Neuronal stem cell (in vitro differentiated cells): ENCODE measurements around the gene ALS2.

Source experiments
- DNase-seq: peaks from one replicate; pipeline ENCODE4 v3.0.0-alpha.2; 2013; ENCODE audit warnings: low spot score
- H2AFZ ChIP-seq: one replicate; pipeline ENCODE4 v1.6.1; 2013; ENCODE audit warnings: mild to moderate bottlenecking, low read length, inconsistent platforms
- H2AK5ac ChIP-seq: 2 replicates; pipeline ENCODE4 v1.6.1; 2013; ENCODE audit warnings: low read depth, mild to moderate bottlenecking, inconsistent platforms, low read length, moderate library complexity, mixed read lengths
- H2BK120ac ChIP-seq: 2 replicates; pipeline ENCODE4 v1.6.1; 2013; ENCODE audit warnings: low read depth, mild to moderate bottlenecking, inconsistent platforms, low read length, moderate library complexity, mixed read lengths
- H2BK12ac ChIP-seq: one replicate; pipeline ENCODE4 v1.6.1; 2013; ENCODE audit warnings: low read length, inconsistent platforms
- H2BK15ac ChIP-seq: 2 replicates; pipeline ENCODE4 v1.6.1; 2013; ENCODE audit warnings: mild to moderate bottlenecking, low read length, inconsistent platforms, mixed read lengths
- H2BK5ac ChIP-seq: one replicate; pipeline ENCODE4 v1.6.1; 2013; ENCODE audit warnings: inconsistent platforms, mild to moderate bottlenecking, low read length, moderate library complexity
- H3K14ac ChIP-seq: one replicate; pipeline ENCODE4 v1.6.1; 2013; ENCODE audit warnings: low read length, inconsistent platforms
- H3K18ac ChIP-seq: 2 replicates; pipeline ENCODE4 v1.6.1; 2013; ENCODE audit warnings: low read length, inconsistent platforms
- H3K23ac ChIP-seq: 2 replicates; pipeline ENCODE4 v1.6.1; 2013; ENCODE audit warnings: low read depth, mild to moderate bottlenecking, mixed read lengths, low read length, inconsistent platforms; ENCODE audit not compliant: poor library complexity
- H3K27ac ChIP-seq: replicated peaks from 3 replicates; pipeline ENCODE4 v1.5.1; 2013; ENCODE audit warnings: low read length, inconsistent platforms
- H3K27me3 ChIP-seq, 3 experiments: 2 replicates each; pipeline ENCODE4 v1.6.1; 2013; ENCODE audit warnings: low read length in 3 of 3, mild to moderate bottlenecking in 2 of 3, inconsistent platforms in 1 of 3, low read depth in 1 of 3, mixed read lengths in 1 of 3, moderate library complexity in 1 of 3; ENCODE audit not compliant: control insufficient read depth in 3 of 3, insufficient read depth in 3 of 3
- H3K36me3 ChIP-seq, 2 donors: replicated peaks in 1 of 2; 2 replicates each; pipeline ENCODE4 v1.6.1; 2013; ENCODE audit warnings: low read length in 2 of 2; ENCODE audit not compliant: control insufficient read depth in 2 of 2, insufficient read depth in 2 of 2
- H3K4ac ChIP-seq: 2 replicates; pipeline ENCODE4 v1.6.1; 2013; ENCODE audit warnings: inconsistent platforms, mild to moderate bottlenecking, low read length, moderate library complexity
- H3K4me1 ChIP-seq, 2 donors: 1 replicate in 1 of 2; 2 replicates in 1 of 2; pipeline ENCODE4 v1.6.1; 2013; ENCODE audit warnings: low read length in 2 of 2, low read depth in 1 of 2; ENCODE audit not compliant: control insufficient read depth in 2 of 2, insufficient read depth in 1 of 2
- H3K4me2 ChIP-seq: one replicate; pipeline ENCODE4 v1.6.1; 2013; ENCODE audit warnings: mild to moderate bottlenecking, low read length, inconsistent platforms; ENCODE audit not compliant: insufficient read depth, poor library complexity, severe bottlenecking
- H3K4me3 ChIP-seq, 2 donors: 2 replicates each; pipeline ENCODE4 v1.5.1; 2013; ENCODE audit warnings: low read length in 2 of 2, mild to moderate bottlenecking in 2 of 2, inconsistent platforms in 1 of 2, moderate library complexity in 1 of 2
- H3K79me1 ChIP-seq: one replicate; pipeline ENCODE4 v1.6.1; 2013; ENCODE audit warnings: low read depth, mild to moderate bottlenecking, inconsistent platforms, low read length, moderate library complexity
- H3K9ac ChIP-seq: one replicate; pipeline ENCODE4 v1.6.1; 2013; ENCODE audit warnings: mild to moderate bottlenecking, low read depth, low read length, inconsistent platforms; ENCODE audit not compliant: poor library complexity
- H3K9me3 ChIP-seq, 2 donors: replicated peaks in 1 of 2; 2 replicates each; pipeline versions ENCODE3 to v1.6.1; 2013; ENCODE audit warnings: low read length in 2 of 2, mild to moderate bottlenecking in 2 of 2, inconsistent platforms in 1 of 2, low read depth in 1 of 2, mixed read lengths in 1 of 2, moderate library complexity in 1 of 2; ENCODE audit not compliant: control insufficient read depth in 2 of 2, insufficient read depth in 1 of 2
- H4K8ac ChIP-seq: one replicate; pipeline ENCODE4 v1.6.1; 2013; ENCODE audit warnings: low read depth, mild to moderate bottlenecking, inconsistent platforms, low read length, moderate library complexity
- H4K91ac ChIP-seq: one replicate; pipeline ENCODE4 v1.6.1; 2013; ENCODE audit warnings: low read length, low read depth, mild to moderate bottlenecking, inconsistent platforms; ENCODE audit not compliant: poor library complexity
- WGBS, 2 donors: extraction: QIAGEN DNeasy Blood & Tissue Kit; methylation state at CpG; one replicate each; pipeline ENCODE4 v1.1.7; 2013; ENCODE audit warnings: missing lambda C conversion rate in 2 of 2, mixed read lengths in 1 of 2; ENCODE audit not compliant: insufficient read length in 2 of 2, insufficient replicate concordance in 1 of 2; ENCODE audit errors: extremely low coverage in 2 of 2; 5-methylcytosine and 5-hydroxymethylcytosine counted together

The ALS2 gene

DNA sequence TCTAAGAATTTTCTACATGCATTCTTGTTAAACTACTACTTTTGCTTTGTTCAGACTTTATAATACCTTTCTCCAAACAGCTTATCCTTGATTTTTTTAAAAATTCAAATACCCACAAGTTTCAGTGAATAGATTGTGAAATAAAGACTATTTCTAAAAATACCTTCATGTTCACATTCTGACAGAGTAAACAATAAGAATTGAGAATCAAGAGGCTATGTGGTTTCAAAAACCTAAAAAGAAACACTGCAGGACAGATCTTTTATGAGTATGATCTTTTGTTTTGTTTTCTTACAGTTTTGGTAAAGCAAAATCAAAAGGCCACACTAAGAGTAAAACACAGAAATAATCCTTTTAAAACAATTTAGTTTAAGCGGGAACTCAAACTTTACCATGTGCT, 21.2 kb downstream of the ALS2 start:
- no peak overlapping the region for H4K91ac ChIP-seq
- H4K8ac ChIP-seq, result no peak overlapping the region
- H2AFZ ChIP-seq, result no peak overlapping the region
- H3K36me3 ChIP-seq, result peaks cover 20 to 91% of the 10 kb centered on the region in 2 donors
- no peak overlapping the region for H3K9ac ChIP-seq
- H2BK120ac ChIP-seq, result no peak overlapping the region
- H3K4me1 ChIP-seq, result no peaks in the 10 kb centered on the region
- no peak overlapping the region for H3K14ac ChIP-seq
- H2BK12ac ChIP-seq, result no peak overlapping the region
- no peak overlapping the region for H3K4ac ChIP-seq
- H2BK15ac ChIP-seq, result no peak overlapping the region
- no peak overlapping the region for H2AK5ac ChIP-seq
- no peak overlapping the region for H3K18ac ChIP-seq
- no peak overlapping the region for H2BK5ac ChIP-seq
- no peaks in the 10 kb centered on the region for H3K27me3 ChIP-seq
- no CpG with 5 or more reads among the region's 1 CpG for WGBS, 2 donors
- H3K4me2 ChIP-seq, result no peak overlapping the region
- H3K23ac ChIP-seq, result no peak overlapping the region
- H3K9me3 ChIP-seq, result no peaks in the 10 kb centered on the region
- no peak overlapping the region for H3K27ac ChIP-seq
- no peak overlapping the region for H3K4me3 ChIP-seq
- DNase-seq, result no peak
- no peaks in the 10 kb centered on the region for H3K79me1 ChIP-seq

DNA sequence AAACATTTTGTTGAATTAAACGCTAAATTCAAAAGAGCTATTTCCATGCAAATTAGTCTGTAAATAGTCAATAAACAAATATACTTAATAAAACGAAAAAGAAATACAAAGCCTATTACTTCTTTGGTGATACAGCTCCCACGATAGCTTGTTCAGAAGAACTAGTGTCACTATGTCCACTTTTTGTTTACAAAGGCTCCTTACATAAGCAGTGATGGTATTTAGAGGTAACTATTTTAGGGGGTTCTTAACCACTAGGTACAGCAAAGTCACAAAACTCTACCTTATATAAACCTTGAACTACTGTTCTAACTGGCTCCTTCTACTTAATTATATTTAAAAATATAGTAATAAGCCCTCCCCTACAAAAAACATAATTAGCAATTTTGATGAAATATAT, 21.9 kb downstream of the ALS2 start:
- no peak overlapping the region for H3K18ac ChIP-seq
- H3K4ac ChIP-seq, result no peak overlapping the region
- H2AK5ac ChIP-seq, result no peak overlapping the region
- no peaks in the 10 kb centered on the region for H3K27me3 ChIP-seq
- H4K8ac ChIP-seq, result no peak overlapping the region
- no peak overlapping the region for H4K91ac ChIP-seq
- no peaks in the 10 kb centered on the region for H3K4me1 ChIP-seq
- H2BK5ac ChIP-seq, result no peak overlapping the region
- no peaks in the 10 kb centered on the region for H3K9me3 ChIP-seq
- no peak for DNase-seq
- no peak overlapping the region for H3K14ac ChIP-seq
- no peak overlapping the region for H3K23ac ChIP-seq
- no peak overlapping the region for H2BK15ac ChIP-seq
- H3K27ac ChIP-seq, result no peak overlapping the region
- no peak overlapping the region for H3K9ac ChIP-seq
- no peak overlapping the region for H3K4me3 ChIP-seq
- no peak overlapping the region for H2BK12ac ChIP-seq
- H3K79me1 ChIP-seq, result no peaks in the 10 kb centered on the region
- H3K36me3 ChIP-seq, result peaks cover 22 to 93% of the 10 kb centered on the region in 2 donors
- no peak overlapping the region for H2AFZ ChIP-seq
- WGBS, 2 donors, result no CpG with 5 or more reads among the region's 3 CpGs
- H3K4me2 ChIP-seq, result no peak overlapping the region
- H2BK120ac ChIP-seq, result no peak overlapping the region

DNA sequence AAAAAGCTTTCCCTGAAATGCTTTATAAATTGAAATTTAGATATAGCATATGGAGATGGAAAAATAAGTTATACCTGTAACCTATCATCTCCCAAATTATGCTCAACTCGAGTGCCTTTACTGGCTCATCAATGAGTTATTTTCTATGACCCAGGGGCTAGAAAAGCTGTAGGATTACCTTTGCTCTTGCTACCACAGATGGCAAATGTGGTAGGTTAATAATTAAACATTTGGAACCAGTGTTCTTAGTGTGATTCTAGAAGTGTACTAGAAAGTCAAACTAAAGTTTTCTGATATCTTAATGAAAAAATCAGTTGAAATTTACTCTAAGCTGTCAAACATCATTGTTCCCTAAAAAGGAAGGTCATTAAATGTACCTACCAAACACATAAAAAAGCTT, 22.5 kb downstream of the ALS2 start:
- no peak overlapping the region for H2BK5ac ChIP-seq
- DNase-seq, result no peak
- no peaks in the 10 kb centered on the region for H3K9me3 ChIP-seq
- no peak overlapping the region for H2BK12ac ChIP-seq
- no peak overlapping the region for H2AFZ ChIP-seq
- H3K4me2 ChIP-seq, result no peak overlapping the region
- H3K27me3 ChIP-seq, result no peaks in the 10 kb centered on the region
- no peak overlapping the region for H2BK120ac ChIP-seq
- no peak overlapping the region for H3K14ac ChIP-seq
- no peak overlapping the region for H3K27ac ChIP-seq
- H3K4me3 ChIP-seq, result no peak overlapping the region
- no peaks in the 10 kb centered on the region for H3K4me1 ChIP-seq
- no peak overlapping the region for H4K8ac ChIP-seq
- no peak overlapping the region for H4K91ac ChIP-seq
- no peak overlapping the region for H2AK5ac ChIP-seq
- no peak overlapping the region for H2BK15ac ChIP-seq
- no peaks in the 10 kb centered on the region for H3K79me1 ChIP-seq
- WGBS, 2 donors, result no CpG with 5 or more reads among the region's 1 CpG
- no peak overlapping the region for H3K4ac ChIP-seq
- H3K18ac ChIP-seq, result no peak overlapping the region
- H3K36me3 ChIP-seq, result peaks cover 21 to 87% of the 10 kb centered on the region in 2 donors
- H3K23ac ChIP-seq, result no peak overlapping the region
- no peak overlapping the region for H3K9ac ChIP-seq

DNA sequence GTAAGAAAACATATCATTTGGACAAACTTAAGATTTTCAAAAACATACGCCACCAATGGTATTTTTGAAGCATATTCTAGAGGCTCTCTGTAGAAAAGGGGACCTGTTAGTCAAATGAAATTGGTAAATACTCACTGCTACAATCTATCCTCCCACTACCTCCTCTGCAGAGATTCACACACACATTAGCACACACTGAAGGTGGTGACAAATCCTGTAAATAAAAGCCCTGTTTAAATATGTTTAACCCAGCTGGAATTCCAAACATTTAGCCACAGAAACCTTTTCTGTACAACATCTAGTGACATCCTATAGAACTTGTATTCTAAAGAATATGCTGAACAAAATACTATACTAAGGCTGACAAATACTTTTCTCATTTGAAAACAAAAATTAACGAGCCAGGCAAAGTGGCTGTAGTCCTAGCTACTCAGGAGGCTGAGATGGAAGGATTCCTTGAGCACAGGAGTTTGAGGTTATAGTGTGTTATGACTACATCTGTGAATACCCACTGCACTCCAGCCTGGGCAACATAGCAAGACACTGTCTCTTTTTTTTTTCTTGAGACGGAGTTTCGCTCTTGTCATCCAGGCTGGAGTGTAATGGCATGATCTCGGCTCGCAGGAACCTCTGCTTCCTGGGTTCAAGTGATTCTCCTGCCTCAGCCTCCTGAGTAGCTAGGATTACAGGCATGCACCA, 25.9 kb downstream of the ALS2 start:
- Histone ChIP-seq H2AK5ac (no peak overlapping the region), H3K4me1 (no peaks in the 10 kb centered on the region), H3K4ac (no peak overlapping the region), H3K4me3 (no peak overlapping the region), H3K4me2 (no peak overlapping the region), H3K14ac (no peak overlapping the region), H3K79me1 (no peaks in the 10 kb centered on the region), H2BK120ac (no peak overlapping the region), H3K36me3 (peaks cover 12 to 78% of the 10 kb centered on the region in 2 donors), H3K9ac (no peak overlapping the region), H3K18ac (no peak overlapping the region), H4K91ac (no peak overlapping the region), H2AFZ (no peak overlapping the region), H2BK5ac (no peak overlapping the region), H3K23ac (no peak overlapping the region), H2BK15ac (no peak overlapping the region), H3K27me3 (no peaks in the 10 kb centered on the region), H2BK12ac (no peak overlapping the region), H4K8ac (no peak overlapping the region), H3K9me3 (no peaks in the 10 kb centered on the region), H3K27ac (no peak overlapping the region)
- WGBS, 2 donors, result no CpG with 5 or more reads among the region's 6 CpGs
- DNase-seq, result no peak
